Neutrophil (primary cell): ENCODE data around the gene CTBP1.
A peak's percentile ranks its signal among the peaks of the same experiment; 100 is the strongest.

Experiments
- H3K27ac ChIP-seq: fragments of 200-600 bp; sonication (generic); 2 replicates; pipeline ENCODE4 v1.5.1; 2016; ENCODE audit warnings: mild to moderate bottlenecking, moderate library complexity
- H3K27me3 ChIP-seq: fragments of 200-600 bp; sonication (generic); 2 replicates; pipeline ENCODE4 v1.6.0; 2016; ENCODE audit warnings: mild to moderate bottlenecking
- H3K36me3 ChIP-seq: fragments of 200-600 bp; sonication (generic); 2 replicates; pipeline ENCODE4 v1.5.1; 2017
- H3K4me1 ChIP-seq, 2 experiments: fragments of 200-600 bp in 1 of 2; sonication (generic) in 1 of 2; 1 replicate in 1 of 2; 2 replicates in 1 of 2; pipeline versions ENCODE4 v1.5.1 to v1.6.1; 2013 to 2016; ENCODE audit warnings: low read depth in 1 of 2, low read length in 1 of 2, mild to moderate bottlenecking in 1 of 2, moderate library complexity in 1 of 2; ENCODE audit not compliant: control insufficient read depth in 1 of 2, insufficient read depth in 1 of 2
- H3K4me3 ChIP-seq, 2 experiments: fragments of 200-600 bp in 1 of 2; sonication (generic) in 1 of 2; 1 replicate in 1 of 2; 2 replicates in 1 of 2; pipeline ENCODE4 v1.5.1; 2013 to 2016; ENCODE audit warnings: low read depth in 1 of 2, low read length in 1 of 2, mild to moderate bottlenecking in 1 of 2, moderate library complexity in 1 of 2
- H3K9me3 ChIP-seq: fragments of 200-600 bp; sonication (generic); 2 replicates; pipeline ENCODE4 v1.5.1; 2016
- TF ChIP-seq, protein P1 (sequence below): fragments of 200-600 bp; sonication (generic); IDR thresholded peaks from 2 replicates; pipeline ENCODE4 v1.5.1; 2016; ENCODE audit warnings: antibody characterized with exemption

The CTBP1 gene

GRCh38 chr4:1285790-1286553 lies 37.0 kb upstream of the CTBP1 start:
- peaks cover 20 to 22% of the 10 kb centered on the region in 2 experiments for H3K4me1 ChIP-seq
- H3K27me3 ChIP-seq, result no peaks in the 10 kb centered on the region
- H3K9me3 ChIP-seq, result no peaks in the 10 kb centered on the region
- H3K4me3 ChIP-seq, result no peak overlapping the region
- H3K36me3 ChIP-seq, result no peaks in the 10 kb centered on the region
- TF ChIP-seq, protein P1, sequence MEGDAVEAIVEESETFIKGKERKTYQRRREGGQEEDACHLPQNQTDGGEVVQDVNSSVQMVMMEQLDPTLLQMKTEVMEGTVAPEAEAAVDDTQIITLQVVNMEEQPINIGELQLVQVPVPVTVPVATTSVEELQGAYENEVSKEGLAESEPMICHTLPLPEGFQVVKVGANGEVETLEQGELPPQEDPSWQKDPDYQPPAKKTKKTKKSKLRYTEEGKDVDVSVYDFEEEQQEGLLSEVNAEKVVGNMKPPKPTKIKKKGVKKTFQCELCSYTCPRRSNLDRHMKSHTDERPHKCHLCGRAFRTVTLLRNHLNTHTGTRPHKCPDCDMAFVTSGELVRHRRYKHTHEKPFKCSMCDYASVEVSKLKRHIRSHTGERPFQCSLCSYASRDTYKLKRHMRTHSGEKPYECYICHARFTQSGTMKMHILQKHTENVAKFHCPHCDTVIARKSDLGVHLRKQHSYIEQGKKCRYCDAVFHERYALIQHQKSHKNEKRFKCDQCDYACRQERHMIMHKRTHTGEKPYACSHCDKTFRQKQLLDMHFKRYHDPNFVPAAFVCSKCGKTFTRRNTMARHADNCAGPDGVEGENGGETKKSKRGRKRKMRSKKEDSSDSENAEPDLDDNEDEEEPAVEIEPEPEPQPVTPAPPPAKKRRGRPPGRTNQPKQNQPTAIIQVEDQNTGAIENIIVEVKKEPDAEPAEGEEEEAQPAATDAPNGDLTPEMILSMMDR, result no peak
- no peak overlapping the region for H3K27ac ChIP-seq

DNA sequence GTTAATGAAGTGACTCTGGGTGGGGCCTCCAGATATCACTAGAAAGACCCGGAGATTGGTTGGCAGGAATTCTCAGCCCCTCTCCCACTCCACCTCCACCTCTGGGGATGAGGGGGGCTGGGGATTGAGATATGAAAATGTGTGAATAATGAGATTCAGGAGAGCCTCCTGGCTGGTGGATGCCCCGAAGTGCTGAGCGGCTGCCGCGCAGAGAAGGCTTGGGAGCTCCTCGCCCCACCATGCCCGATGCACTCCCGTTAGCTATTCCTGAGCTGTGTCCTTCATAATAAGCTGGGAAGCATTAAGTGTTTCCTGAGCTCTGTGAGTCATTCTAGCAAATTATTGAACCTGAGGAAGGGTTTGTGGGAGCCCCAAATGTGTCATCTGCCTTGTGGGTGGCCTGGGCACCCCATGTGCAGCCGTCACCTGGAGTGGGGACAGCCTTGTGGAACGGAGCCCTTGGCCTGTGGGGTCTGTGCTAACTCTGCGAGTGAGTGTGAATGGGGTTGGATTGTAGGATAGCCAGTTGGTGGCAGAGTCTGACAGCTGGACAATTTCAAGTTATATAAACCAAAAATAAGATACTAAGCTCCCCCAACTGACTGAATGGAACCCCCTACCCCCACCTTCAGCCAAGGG lies 36.3 kb upstream of the CTBP1 start:
- Histone ChIP-seq H3K4me1 (peaks cover 19 to 20% of the 10 kb centered on the region in 2 experiments), H3K9me3 (no peaks in the 10 kb centered on the region), H3K36me3 (no peaks in the 10 kb centered on the region), H3K27me3 (no peaks in the 10 kb centered on the region), H3K4me3 (no peak overlapping the region), H3K27ac (no peak overlapping the region)
- TF ChIP-seq, protein P1, result no peak

GRCh38 chr4:1283711-1284110 lies 34.8 kb upstream of the CTBP1 start:
- H3K36me3 ChIP-seq, result no peaks in the 10 kb centered on the region
- no peaks in the 10 kb centered on the region for H3K9me3 ChIP-seq
- TF ChIP-seq, protein P1, result no peak
- H3K4me3 ChIP-seq, result no peak overlapping the region
- H3K4me1 ChIP-seq, result peaks cover 11 to 12% of the 10 kb centered on the region in 2 experiments
- no peaks in the 10 kb centered on the region for H3K27me3 ChIP-seq
- no peak overlapping the region for H3K27ac ChIP-seq

DNA sequence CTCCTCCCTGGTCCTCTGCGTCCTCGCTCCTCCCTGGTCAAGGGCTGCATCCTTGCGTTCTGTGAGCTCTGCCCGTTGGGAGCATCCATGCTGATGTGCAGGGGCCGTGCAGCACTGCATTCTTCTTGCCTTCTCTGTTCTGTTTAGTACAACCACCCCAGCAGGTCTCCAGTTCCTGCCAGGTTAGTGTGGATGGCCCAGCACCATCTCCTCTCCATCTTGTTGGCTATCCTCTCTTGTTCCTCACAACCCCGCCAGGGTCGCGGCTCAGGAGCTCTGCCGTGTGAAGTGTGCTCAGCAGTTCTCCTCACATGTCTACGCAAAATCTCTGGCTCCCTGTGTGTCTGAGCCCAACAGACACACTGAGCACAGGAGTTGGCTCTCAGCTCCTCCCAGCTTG lies 30.3 kb upstream of the CTBP1 start:
- H3K27me3 ChIP-seq, result no peaks in the 10 kb centered on the region
- no peak overlapping the region for H3K27ac ChIP-seq
- peaks cover 8 to 9% of the 10 kb centered on the region in 2 experiments for H3K4me1 ChIP-seq
- TF ChIP-seq, protein P1, result no peak
- H3K36me3 ChIP-seq, result no peaks in the 10 kb centered on the region
- no peaks in the 10 kb centered on the region for H3K9me3 ChIP-seq
- no peak overlapping the region for H3K4me3 ChIP-seq

DNA sequence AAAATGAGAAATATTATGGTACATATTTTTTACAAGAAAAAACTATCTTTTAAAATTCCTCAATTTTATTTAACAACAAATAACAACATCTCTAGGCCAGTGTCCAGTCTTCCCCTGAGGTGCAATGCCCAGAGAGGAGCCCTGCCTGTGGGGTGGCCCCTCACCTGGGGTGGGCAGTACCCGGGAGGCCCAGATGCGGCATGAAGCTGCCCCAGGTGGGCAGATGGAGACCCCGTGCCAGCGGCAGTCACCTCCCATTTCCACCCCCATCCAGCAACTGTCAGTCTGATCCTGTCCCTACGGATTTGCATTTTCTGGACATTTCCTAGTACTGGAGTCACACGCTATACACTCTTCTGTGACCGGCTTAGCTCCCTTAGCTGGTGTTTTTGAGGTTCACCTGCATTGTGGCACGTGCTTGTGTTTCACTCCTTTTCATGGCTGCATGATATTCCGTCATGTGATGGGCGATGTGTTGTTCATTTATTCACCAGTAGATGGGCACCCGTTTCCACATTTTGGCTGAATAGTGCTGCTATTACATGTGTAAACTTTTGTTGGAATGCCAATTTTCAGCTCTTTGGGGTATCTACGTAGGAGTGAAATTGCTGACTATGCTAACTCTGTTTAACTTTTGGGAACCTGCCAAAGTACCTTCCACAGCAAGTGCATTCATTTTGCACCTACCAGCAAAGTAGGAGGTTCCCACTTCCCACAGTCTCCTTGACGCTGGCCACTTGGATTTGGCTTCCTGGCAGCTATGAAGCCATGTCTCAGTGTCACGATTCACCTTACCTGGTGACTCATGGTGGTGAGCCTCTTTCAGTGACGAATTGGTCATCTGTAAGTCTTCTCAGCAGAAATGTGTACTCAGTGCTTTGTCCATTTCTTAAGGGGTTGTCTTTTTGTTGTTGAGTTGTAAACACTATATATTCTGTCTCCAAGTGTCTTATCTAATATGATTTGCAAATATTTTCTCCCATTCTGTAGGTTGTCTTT lies 29.0 kb upstream of the CTBP1 start:
- H3K27ac ChIP-seq, result no peak overlapping the region
- TF ChIP-seq, protein P1, result peak; percentile 69

More for the DNA sequence above, 29.0 kb upstream of the CTBP1 start:
- peaks cover 8 to 9% of the 10 kb centered on the region in 2 experiments for H3K4me1 ChIP-seq
- no peaks in the 10 kb centered on the region for H3K9me3 ChIP-seq
- no peak overlapping the region for H3K4me3 ChIP-seq
- no peaks in the 10 kb centered on the region for H3K36me3 ChIP-seq
- no peaks in the 10 kb centered on the region for H3K27me3 ChIP-seq
